ENCODE data around the gene EPHB1.

EPHB1 gene

DNA sequence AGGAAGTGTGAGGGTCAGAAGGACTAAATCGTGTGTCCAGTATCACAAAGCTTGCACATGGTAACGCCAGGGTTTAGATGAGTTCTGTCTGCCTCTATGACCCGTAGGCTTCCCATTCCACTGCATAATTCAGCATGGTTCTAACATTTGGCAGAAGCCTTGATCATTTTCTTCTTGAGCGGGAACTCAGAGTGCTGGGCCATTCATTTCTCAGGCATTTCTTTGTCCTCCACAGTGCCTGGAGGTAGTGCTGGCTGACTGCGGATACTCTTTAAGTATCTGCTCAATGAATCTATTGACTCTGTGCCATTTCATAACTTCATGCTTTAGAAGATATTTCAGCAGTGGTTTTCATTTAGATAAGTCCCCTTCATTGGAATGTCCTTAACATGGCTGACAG is 370.2 kb downstream of the EPHB1 start:
- Histone ChIP-seq H3K27ac (ENCODE audit: low read depth, low read length) (no peak overlapping the region), H3K4me3 (ENCODE audit: low read depth in 1 of 2, low read length in 2 of 2) (no peak overlapping the region), H3K9me3 (ENCODE audit: control insufficient read depth in 1 of 2, low read length in 2 of 2) (no peaks in the 10 kb centered on the region), H3K9ac (ENCODE audit: low read depth in 1 of 2, low read length in 2 of 2) (no peak overlapping the region), H3K27me3 (ENCODE audit: control insufficient read depth in 1 of 2, insufficient read depth in 2 of 2, low read length in 2 of 2) (no peaks in the 10 kb centered on the region), H3K4me1 (ENCODE audit: control insufficient read depth in 1 of 2, insufficient read depth in 2 of 2, low read length in 2 of 2) (no peaks in the 10 kb centered on the region), H3K36me3 (ENCODE audit: control insufficient read depth in 1 of 2, insufficient read depth in 2 of 2, low read length in 2 of 2) (no peaks in the 10 kb centered on the region)

DNA sequence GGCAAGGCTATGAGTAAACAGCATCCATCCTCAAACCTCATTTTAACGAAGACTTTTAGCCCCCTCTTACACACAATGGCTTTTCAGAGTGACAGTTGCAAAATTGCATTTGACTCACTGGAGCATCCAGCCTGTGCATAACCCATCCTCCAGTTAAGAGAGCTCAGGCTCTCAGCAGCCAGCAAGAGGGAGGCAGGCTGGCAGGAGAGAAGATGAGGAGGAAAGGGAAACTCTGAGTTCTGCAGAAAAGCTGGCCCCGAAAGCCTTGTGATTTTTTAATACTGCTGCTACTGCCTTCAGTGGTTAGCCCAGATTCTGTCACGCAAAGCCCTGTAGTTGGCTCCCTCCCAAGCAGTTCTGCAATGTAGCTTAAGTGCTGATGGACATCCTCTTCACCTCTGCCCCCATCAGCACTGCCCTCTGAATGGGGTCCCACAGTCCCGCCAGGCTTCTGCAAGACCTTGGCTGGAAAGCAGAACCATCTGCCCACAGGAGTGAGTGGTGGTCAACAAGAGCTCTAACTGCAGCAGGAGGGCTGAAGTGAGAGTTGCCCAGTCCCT is 371.3 kb downstream of the EPHB1 start:
- Histone ChIP-seq H3K27ac (ENCODE audit: low read depth, low read length) (no peak overlapping the region), H3K9ac (ENCODE audit: low read depth in 1 of 2, low read length in 2 of 2) (no peak overlapping the region), H3K4me1 (ENCODE audit: control insufficient read depth in 1 of 2, insufficient read depth in 2 of 2, low read length in 2 of 2) (no peaks in the 10 kb centered on the region), H3K9me3 (ENCODE audit: control insufficient read depth in 1 of 2, low read length in 2 of 2) (no peaks in the 10 kb centered on the region), H3K27me3 (ENCODE audit: control insufficient read depth in 1 of 2, insufficient read depth in 2 of 2, low read length in 2 of 2) (no peaks in the 10 kb centered on the region), H3K36me3 (ENCODE audit: control insufficient read depth in 1 of 2, insufficient read depth in 2 of 2, low read length in 2 of 2) (no peaks in the 10 kb centered on the region), H3K4me3 (ENCODE audit: low read depth in 1 of 2, low read length in 2 of 2) (no peak overlapping the region)

DNA sequence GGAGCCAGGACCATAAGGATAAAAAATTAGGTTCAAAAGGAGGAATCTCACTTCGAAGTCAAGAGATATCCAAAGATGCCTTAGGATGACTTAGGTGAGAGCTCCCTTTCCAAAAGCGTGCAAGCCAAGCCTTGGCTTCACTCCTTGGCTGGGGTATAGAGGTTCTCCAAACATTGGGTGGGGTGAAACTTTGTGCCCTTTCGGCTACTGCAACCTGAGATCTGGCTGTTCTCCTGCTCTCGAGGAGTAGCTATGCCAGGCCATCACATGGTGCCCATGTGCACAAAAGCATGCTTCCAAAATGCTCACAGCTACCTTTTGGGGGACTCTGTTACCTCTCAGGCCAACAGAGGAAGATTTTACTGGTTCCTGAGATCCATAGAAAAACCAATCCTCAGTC is 373.8 kb downstream of the EPHB1 start:
- Histone ChIP-seq H3K4me1 (ENCODE audit: control insufficient read depth in 1 of 2, insufficient read depth in 2 of 2, low read length in 2 of 2) (no peaks in the 10 kb centered on the region), H3K4me3 (ENCODE audit: low read depth in 1 of 2, low read length in 2 of 2) (no peak overlapping the region), H3K9ac (ENCODE audit: low read depth in 1 of 2, low read length in 2 of 2) (no peak overlapping the region), H3K36me3 (ENCODE audit: control insufficient read depth in 1 of 2, insufficient read depth in 2 of 2, low read length in 2 of 2) (no peaks in the 10 kb centered on the region), H3K27me3 (ENCODE audit: control insufficient read depth in 1 of 2, insufficient read depth in 2 of 2, low read length in 2 of 2) (no peaks in the 10 kb centered on the region), H3K27ac (ENCODE audit: low read depth, low read length) (no peak overlapping the region), H3K9me3 (ENCODE audit: control insufficient read depth in 1 of 2, low read length in 2 of 2) (no peaks in the 10 kb centered on the region)

DNA sequence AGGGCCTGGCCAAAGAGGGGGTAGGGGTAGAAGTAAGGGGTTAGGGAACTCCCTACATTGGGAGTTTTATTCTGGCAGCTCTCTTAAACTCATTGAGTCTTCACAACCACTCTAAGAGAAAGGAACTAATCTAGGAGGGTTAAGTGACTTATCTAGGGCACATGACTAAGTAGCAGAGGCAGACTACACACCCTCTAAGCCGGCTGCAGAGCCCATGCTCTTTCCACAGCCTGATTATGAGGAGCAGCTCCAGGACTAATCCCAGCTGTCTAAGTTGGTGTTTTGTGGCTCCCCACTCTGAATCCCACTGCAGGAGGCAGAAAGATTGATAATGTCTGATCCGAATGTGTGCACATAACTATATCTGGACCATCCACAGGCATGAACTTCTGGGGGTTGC is 374.6 kb downstream of the EPHB1 start:
- Histone ChIP-seq H3K4me3 (ENCODE audit: low read depth in 1 of 2, low read length in 2 of 2) (no peak overlapping the region), H3K9me3 (ENCODE audit: control insufficient read depth in 1 of 2, low read length in 2 of 2) (no peaks in the 10 kb centered on the region), H3K27me3 (ENCODE audit: control insufficient read depth in 1 of 2, insufficient read depth in 2 of 2, low read length in 2 of 2) (no peaks in the 10 kb centered on the region), H3K27ac (ENCODE audit: low read depth, low read length) (no peak overlapping the region), H3K36me3 (ENCODE audit: control insufficient read depth in 1 of 2, insufficient read depth in 2 of 2, low read length in 2 of 2) (no peaks in the 10 kb centered on the region), H3K9ac (ENCODE audit: low read depth in 1 of 2, low read length in 2 of 2) (no peak overlapping the region), H3K4me1 (ENCODE audit: control insufficient read depth in 1 of 2, insufficient read depth in 2 of 2, low read length in 2 of 2) (no peaks in the 10 kb centered on the region)

DNA sequence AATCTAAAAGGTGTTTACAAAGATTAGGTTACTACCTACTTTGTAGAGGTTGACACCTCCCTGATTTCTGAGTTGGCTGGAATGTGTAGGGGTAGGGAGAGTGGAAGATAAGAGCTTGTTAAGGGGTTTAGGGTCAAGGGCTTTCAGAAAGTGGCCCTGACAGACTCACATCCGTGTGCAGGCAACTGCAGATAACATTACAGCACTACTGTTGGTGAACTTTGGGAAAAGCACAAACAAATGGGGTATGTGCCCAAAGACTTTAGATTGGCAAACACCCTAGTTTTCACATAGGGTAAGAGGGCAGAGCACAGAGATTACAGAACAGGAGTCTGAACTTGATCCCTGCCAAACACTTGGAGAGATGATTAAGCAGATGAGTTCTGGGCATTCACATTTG is 375.7 kb downstream of the EPHB1 start:
- Histone ChIP-seq H3K4me1 (ENCODE audit: control insufficient read depth in 1 of 2, insufficient read depth in 2 of 2, low read length in 2 of 2) (no peaks in the 10 kb centered on the region), H3K4me3 (ENCODE audit: low read depth in 1 of 2, low read length in 2 of 2) (no peak overlapping the region), H3K27ac (ENCODE audit: low read depth, low read length) (no peak overlapping the region), H3K9me3 (ENCODE audit: control insufficient read depth in 1 of 2, low read length in 2 of 2) (no peaks in the 10 kb centered on the region), H3K9ac (ENCODE audit: low read depth in 1 of 2, low read length in 2 of 2) (no peak overlapping the region), H3K36me3 (ENCODE audit: control insufficient read depth in 1 of 2, insufficient read depth in 2 of 2, low read length in 2 of 2) (no peaks in the 10 kb centered on the region), H3K27me3 (ENCODE audit: control insufficient read depth in 1 of 2, insufficient read depth in 2 of 2, low read length in 2 of 2) (no peaks in the 10 kb centered on the region)

DNA sequence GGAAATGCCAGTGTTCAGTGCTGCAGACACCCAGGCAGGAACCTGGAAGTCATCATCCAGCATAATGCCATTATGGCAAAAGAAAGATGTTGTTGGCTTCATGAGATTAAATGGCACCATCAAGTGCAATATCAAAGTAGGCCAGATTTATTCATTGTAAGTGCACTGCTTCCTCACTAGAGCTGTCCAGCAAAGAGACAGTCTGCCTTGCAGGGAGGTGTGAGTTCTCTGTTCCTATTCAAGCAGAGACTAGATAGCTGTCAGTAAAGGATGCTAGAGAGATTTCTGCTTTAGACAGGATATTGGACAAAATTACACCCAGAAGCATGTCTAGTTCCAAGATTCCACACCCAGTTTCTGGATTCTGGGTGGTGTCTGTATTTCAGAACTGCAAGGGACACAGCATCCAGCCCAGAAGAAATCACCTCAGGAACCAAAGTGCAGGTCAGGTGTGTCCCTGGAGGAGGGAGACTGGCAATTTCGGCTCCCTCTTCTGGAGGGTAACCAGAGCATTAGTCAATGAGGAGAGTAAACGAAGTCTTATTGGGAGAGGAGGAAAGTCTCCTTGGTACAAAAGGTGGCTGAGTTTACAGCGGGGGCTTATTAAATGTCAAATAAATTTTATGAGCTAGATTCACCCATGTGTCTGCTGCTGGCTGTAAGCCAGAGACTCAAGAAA is 377.3 kb downstream of the EPHB1 start:
- no peak overlapping the region for H3K9ac ChIP-seq (ENCODE audit: low read depth in 1 of 2, low read length in 2 of 2)
- H3K4me3 ChIP-seq (ENCODE audit: low read depth in 1 of 2, low read length in 2 of 2) = no peak overlapping the region
- no peak overlapping the region for H3K27ac ChIP-seq (ENCODE audit: low read depth, low read length)
- no peaks in the 10 kb centered on the region for H3K9me3 ChIP-seq (ENCODE audit: control insufficient read depth in 1 of 2, low read length in 2 of 2)
- H3K36me3 ChIP-seq (ENCODE audit: control insufficient read depth in 1 of 2, insufficient read depth in 2 of 2, low read length in 2 of 2) = no peaks in the 10 kb centered on the region
- no peaks in the 10 kb centered on the region for H3K4me1 ChIP-seq (ENCODE audit: control insufficient read depth in 1 of 2, insufficient read depth in 2 of 2, low read length in 2 of 2)
- H3K27me3 ChIP-seq (ENCODE audit: control insufficient read depth in 1 of 2, insufficient read depth in 2 of 2, low read length in 2 of 2) = no peaks in the 10 kb centered on the region

DNA sequence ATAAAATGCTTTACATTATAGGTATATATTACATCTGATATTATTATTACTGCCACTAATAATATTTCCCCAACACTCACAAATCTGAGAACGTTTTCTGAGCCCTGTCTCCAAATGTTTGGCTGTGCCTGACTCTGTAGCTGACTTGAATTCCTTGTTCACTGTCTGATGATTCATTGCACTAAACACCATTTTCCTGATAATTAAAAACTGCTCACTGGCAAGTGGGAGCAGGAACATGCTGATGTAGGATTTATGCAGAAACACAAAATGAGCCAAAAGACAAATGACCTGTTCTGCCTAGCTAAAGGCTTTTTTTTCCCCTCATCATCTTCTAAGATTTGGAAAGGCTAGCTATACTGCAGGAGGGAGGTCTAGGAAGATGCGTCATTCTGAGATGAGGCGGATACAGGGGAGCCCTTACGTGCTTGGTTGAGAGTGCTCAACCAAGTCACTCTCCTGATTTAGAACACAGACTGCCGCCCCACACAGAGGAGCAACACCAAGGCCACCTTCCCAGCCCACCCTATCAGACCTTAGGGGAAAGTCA is 380.7 kb downstream of the EPHB1 start:
- no peak overlapping the region for H3K27ac ChIP-seq (ENCODE audit: low read depth, low read length)
- H3K4me3 ChIP-seq (ENCODE audit: low read depth in 1 of 2, low read length in 2 of 2) = no peak overlapping the region
- no peaks in the 10 kb centered on the region for H3K36me3 ChIP-seq (ENCODE audit: control insufficient read depth in 1 of 2, insufficient read depth in 2 of 2, low read length in 2 of 2)
- no peak overlapping the region for H3K9ac ChIP-seq (ENCODE audit: low read depth in 1 of 2, low read length in 2 of 2)
- no peaks in the 10 kb centered on the region for H3K4me1 ChIP-seq (ENCODE audit: control insufficient read depth in 1 of 2, insufficient read depth in 2 of 2, low read length in 2 of 2)
- H3K27me3 ChIP-seq (ENCODE audit: control insufficient read depth in 1 of 2, insufficient read depth in 2 of 2, low read length in 2 of 2) = no peaks in the 10 kb centered on the region
- H3K9me3 ChIP-seq (ENCODE audit: control insufficient read depth in 1 of 2, low read length in 2 of 2) = no peaks in the 10 kb centered on the region

DNA sequence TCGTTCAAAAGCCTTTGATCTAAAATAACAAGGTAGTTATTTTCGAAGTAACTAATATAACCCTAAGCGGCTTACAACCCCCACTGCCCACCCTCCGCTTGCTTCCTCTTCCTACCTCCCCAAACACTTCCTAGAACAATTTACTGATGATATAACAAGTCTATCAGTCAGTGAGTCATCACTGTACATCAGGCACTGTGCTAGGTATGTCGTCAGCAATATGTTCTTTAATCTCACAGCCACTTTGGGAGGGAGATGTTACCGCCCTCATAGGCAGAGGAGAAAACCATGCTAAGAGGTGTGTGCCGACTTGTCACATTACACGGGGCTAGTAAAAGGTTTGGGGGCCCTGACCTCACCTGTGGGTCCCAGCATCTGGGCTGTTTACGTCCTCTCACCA is 381.8 kb downstream of the EPHB1 start:
- H3K27me3 ChIP-seq (ENCODE audit: control insufficient read depth in 1 of 2, insufficient read depth in 2 of 2, low read length in 2 of 2) = no peaks in the 10 kb centered on the region
- H3K4me1 ChIP-seq (ENCODE audit: control insufficient read depth in 1 of 2, insufficient read depth in 2 of 2, low read length in 2 of 2) = no peaks in the 10 kb centered on the region
- no peak overlapping the region for H3K27ac ChIP-seq (ENCODE audit: low read depth, low read length)
- H3K36me3 ChIP-seq (ENCODE audit: control insufficient read depth in 1 of 2, insufficient read depth in 2 of 2, low read length in 2 of 2) = no peaks in the 10 kb centered on the region
- H3K9me3 ChIP-seq (ENCODE audit: control insufficient read depth in 1 of 2, low read length in 2 of 2) = no peaks in the 10 kb centered on the region
- H3K4me3 ChIP-seq (ENCODE audit: low read depth in 1 of 2, low read length in 2 of 2) = no peak overlapping the region
- H3K9ac ChIP-seq (ENCODE audit: low read depth in 1 of 2, low read length in 2 of 2) = no peak overlapping the region

DNA sequence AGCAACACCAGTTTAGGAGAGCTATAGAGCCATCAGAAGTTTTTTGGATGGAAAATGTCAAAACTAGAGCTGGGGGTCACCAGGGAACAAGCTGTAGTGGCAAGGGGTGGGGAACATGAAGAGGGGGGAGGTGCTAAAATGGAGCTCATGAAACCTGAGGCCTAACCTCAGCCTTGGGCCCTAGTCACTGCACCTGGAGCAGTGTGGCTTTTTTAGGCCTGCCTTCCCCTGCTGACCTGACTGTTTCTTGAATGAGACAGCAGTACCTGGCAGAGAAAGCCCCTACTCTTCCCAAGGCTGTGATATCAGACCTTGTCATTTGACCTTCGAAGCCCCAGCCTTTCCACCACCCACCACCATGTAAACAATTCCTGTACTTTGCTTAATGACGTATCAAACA is 383.5 kb downstream of the EPHB1 start:
- Histone ChIP-seq H3K4me3 (ENCODE audit: low read depth in 1 of 2, low read length in 2 of 2) (no peak overlapping the region), H3K9ac (ENCODE audit: low read depth in 1 of 2, low read length in 2 of 2) (no peak overlapping the region), H3K36me3 (ENCODE audit: control insufficient read depth in 1 of 2, insufficient read depth in 2 of 2, low read length in 2 of 2) (no peaks in the 10 kb centered on the region), H3K27me3 (ENCODE audit: control insufficient read depth in 1 of 2, insufficient read depth in 2 of 2, low read length in 2 of 2) (no peaks in the 10 kb centered on the region), H3K4me1 (ENCODE audit: control insufficient read depth in 1 of 2, insufficient read depth in 2 of 2, low read length in 2 of 2) (no peaks in the 10 kb centered on the region), H3K9me3 (ENCODE audit: control insufficient read depth in 1 of 2, low read length in 2 of 2) (no peaks in the 10 kb centered on the region), H3K27ac (ENCODE audit: low read depth, low read length) (no peak overlapping the region)

DNA sequence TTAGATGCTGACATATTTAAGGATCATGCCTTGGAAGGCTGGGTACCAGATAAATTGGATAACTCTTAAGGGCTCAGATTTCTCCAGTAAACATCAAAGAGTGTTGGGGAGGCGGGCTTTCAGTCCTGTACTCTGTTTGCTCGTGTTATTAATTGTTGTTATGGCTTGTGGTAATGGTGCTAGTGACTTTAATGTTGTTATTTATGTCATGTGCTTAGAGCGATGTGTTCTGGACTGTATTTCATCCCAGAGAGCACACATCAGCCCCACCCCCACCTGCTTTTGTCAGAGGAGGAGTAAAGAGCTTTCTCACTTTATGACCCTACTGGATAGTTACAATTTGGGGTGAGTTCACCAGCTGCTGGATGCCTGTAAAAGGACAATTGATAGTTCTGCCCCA is 386.3 kb downstream of the EPHB1 start:
- Histone ChIP-seq H3K36me3 (ENCODE audit: control insufficient read depth in 1 of 2, insufficient read depth in 2 of 2, low read length in 2 of 2) (no peaks in the 10 kb centered on the region), H3K4me1 (ENCODE audit: control insufficient read depth in 1 of 2, insufficient read depth in 2 of 2, low read length in 2 of 2) (no peaks in the 10 kb centered on the region), H3K9ac (ENCODE audit: low read depth in 1 of 2, low read length in 2 of 2) (no peak overlapping the region), H3K27me3 (ENCODE audit: control insufficient read depth in 1 of 2, insufficient read depth in 2 of 2, low read length in 2 of 2) (no peaks in the 10 kb centered on the region), H3K9me3 (ENCODE audit: control insufficient read depth in 1 of 2, low read length in 2 of 2) (no peaks in the 10 kb centered on the region), H3K27ac (ENCODE audit: low read depth, low read length) (no peak overlapping the region), H3K4me3 (ENCODE audit: low read depth in 1 of 2, low read length in 2 of 2) (no peak overlapping the region)

Data from duodenal mucosa (tissue), 2 donors.